Glomerular visceral epithelial cell (primary cell): ENCODE data around the gene RETN.
A peak's percentile ranks its signal among the peaks of the same experiment; 100 is the strongest.

Source experiments
- DNase-seq: peaks from one replicate; pipeline ENCODE4 v3.0.0-alpha.2; 2016; ENCODE audit errors: extremely low spot score

Gene RETN

GRCh38 chr19:7681340-7682174, 12.7 kb downstream of the RETN start:
- peak; percentile 47 for DNase-seq

DNA sequence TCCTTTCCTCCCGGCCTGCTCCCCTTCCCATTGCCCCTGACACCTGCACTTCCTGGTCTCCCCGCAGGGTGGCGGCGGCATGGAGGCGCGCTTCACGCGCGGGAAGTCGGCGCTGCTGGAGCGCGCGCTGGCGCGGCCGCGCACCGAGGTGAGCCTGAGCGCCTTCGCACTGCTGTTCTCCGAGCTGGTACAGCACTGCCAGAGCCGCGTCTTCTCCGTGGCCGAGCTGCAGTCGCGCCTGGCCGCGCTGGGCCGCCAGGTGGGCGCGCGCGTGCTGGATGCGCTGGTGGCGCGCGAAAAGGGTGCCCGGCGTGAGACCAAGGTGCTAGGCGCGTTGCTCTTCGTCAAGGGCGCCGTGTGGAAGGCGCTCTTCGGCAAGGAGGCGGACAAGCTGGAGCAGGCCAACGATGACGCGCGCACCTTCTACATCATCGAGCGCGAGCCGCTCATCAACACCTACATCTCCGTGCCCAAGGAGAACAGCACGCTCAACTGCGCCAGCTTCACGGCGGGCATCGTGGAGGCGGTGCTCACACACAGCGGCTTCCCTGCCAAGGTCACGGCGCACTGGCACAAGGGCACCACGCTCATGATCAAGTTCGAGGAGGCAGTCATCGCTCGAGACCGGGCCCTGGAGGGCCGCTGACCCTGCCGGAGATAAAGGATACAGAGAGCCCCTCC, 13.5 kb downstream of the RETN start:
- no peak for DNase-seq

DNA sequence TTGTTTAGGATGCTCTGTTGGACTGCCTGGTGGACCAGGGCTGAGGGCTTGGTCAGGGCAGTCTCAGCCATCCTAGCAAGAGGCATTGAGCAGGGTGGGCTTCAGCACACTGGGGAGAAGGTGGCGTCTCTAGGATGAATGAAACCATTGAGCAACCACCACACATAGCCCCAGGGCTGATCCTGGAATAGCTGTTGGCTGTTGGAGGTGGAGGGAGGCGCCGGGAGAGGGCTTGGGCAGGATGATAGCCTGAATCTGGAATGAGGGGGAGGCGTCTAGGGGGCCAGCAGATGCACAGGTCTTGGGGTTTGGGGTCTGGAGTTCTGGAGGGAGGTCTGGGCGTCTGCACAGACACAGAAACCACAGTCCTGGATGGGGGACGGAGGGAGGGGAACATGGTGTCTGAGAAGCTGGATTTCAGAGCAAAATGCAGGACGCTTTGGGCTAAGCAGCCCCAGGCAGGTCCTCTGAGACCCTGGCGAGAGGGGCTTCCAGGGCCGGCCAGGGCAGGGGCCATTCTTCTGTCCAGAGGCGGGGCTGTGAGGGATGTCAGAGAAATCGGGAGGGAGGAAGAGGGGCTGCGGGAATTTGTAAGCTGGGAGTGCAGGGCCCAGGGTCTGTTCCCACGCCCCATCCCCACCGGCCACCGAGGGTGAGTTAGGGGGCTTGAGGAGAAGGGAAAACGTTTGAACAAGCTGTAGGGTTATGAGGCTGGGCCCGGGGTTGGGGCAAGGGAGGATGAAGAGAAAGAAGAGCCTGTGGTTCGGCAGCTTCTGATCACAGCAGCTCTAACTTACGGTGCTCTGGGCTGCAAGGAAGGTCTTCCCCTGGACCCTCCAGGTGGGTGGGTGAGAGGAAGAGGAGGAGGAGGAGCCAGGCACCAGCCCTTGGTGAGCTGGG, 16.9 kb downstream of the RETN start:
- DNase-seq, result no peak

- DNase-seq, result no peak
These were observed 18.3 kb downstream of the RETN start for GRCh38 chr19:7687177-7687576.

GRCh38 chr19:7689165-7689564, 20.3 kb downstream of the RETN start:
- no peak for DNase-seq

GRCh38 chr19:7690779-7691258, 22.0 kb downstream of the RETN start:
- DNase-seq, result no peak

DNA sequence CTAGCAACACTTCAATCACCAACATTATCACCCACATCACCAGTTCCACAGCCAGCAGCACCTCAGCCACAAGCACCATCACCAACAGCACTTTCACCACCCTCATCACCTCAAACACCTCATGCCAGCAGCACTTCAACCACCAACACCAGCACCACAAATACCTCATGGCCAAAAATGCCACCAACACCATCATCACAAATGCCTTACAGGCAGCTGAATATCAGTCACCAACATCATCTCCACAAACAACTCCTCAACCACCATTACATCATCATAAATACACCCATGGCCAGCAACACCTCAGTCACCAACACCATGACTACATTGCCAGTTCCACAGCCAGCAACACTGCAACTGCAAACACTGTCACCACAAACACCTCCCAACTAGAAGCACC, 22.6 kb downstream of the RETN start:
- DNase-seq, result no peak

- no peak for DNase-seq
These were observed 23.7 kb downstream of the RETN start for GRCh38 chr19:7692417-7693088.

- DNase-seq, result no peak
These were observed 25.6 kb downstream of the RETN start for GRCh38 chr19:7694499-7694898.

DNA sequence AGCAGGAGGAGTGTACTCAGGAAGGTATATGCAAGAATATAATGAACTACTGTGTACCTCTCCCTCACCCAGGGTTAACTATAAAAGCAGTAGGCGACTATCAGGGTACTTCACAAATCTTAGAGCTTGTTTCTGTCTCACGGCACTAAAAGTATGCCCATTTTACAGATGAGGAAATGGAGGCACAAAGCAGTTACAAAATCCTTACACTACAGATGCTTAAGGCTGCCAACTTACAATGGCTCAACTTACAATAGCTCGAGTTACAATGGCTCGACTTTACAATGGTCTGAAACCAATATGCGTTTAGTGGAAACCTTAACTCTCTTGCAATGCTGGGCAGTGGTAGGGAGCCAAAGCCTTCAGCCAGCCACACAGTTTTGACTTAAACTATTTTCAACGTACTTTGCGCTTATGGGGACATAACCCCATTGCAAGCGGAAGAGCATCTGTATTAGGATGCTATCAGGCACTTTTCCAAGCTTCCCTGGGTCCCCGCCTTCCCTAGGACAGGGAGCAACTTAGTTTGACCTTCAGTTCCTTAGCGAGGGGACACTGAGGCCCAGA, 29.0 kb downstream of the RETN start:
- DNase-seq, result no peak

GRCh38 chr19:7698583-7698982, 29.7 kb downstream of the RETN start:
- DNase-seq, result no peak

DNA sequence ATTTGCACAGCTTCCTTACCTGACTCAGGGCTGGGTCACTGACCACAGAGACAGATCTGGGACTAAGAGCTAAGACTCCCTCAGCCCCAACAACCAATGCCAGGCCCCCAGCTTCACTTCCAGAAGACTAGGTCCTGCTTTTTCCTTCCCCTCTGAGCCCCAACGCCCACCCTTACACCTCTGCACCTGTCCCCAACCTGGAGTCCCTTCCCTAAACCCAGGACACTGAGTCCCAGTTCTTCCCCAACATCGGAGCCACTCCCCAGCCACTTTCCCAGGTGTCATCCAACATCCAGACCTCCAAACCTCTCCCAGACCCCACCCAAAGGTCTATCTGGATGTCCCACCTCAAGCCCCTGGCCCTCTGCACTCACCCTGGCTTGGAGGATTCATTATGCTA, 30.2 kb downstream of the RETN start:
- DNase-seq, result no peak

DNA sequence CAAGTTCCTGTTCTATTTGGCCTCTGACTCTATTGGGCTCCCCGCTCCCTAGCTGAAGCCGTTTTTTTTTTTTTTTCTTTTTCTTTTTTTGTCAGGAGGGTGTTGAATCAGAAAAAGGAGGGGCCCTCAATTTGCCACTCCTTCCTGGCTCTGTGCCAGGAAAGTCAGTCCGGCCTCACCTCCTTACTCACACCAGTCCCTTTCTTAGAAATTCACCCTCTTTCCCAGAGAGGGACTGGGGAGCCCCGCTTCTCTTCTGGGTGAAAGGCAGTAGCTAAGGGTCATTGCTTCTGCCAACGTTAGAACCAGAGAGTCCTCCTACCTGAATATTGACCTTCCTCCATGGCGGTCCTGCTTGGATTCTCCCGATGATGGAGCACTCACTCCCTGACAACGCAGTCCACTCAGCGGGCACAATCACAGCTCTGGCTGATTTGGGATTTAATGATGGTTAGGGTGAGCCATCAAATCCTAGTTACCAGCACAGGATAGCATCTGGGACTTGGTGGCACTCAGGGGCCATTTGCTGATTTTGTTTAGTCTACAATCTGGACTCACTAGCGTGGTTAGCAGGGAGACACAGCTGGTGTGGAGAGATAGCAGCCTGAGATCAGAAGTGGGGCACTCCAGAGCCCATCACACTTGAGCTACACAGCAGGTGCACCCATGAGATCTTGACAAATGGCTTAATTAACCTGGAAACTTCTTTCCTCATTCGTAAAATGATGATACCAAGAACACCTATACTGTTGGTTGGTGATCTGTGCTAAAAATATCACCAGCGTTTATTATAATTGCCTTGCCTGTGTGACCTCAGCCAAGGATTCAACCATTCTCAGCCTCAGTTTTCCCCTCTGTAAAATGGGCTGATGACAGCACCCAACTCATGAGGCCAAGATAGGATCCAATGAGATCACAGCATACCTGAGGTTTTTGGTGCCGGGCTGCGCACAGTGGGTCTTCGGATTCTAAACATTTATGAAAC, 30.9 kb downstream of the RETN start:
- no peak for DNase-seq

- no peak for DNase-seq
These were observed 32.3 kb downstream of the RETN start for GRCh38 chr19:7701049-7701653.

GRCh38 chr19:7701654-7702457, 33.0 kb downstream of the RETN start, which contains the start of gene FCER2:
Gene FCER2 (minus strand): TSS chr19:7702131. CDS start chr19:7699760, 2,371 bp downstream.
- no peak for DNase-seq

- DNase-seq, result no peak
These were observed 34.5 kb downstream of the RETN start for GRCh38 chr19:7703332-7703731.

DNA sequence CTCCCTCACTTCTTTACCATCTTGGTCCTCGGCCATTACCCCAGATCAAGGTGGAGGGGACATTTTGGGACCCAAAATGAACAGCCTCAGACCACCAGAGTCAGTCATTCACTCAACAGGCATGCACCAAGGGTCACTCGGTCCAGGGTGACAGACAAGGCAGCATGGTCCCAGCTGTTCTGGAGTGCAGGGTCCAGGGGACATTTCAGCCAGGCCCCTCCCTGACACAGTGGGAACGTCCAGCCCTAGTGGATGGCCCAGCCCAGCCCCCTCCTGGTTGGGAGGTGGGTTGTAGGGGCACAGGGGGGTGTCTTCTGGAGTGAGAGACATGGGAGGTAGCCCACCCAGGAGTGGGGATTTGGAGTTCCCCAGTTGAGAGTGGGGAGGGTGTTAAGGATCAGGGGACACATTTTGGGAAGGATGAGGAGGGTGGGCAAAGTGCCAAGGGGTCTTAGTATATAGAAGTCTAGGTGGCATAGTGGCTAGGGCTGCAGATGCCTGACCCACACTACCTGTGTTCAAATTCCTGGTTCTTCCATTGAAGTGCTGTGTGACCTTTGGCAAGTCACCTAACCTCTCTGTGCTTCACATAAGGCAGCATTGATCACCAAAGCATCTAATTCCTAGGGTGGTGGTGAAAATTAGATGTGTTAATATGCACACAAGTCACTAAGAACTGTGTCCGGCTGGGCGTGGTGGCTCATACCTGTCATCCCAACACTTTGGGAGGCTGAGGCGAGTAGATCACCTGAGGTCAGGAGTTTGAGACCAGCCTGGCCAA, 35.6 kb downstream of the RETN start:
- no peak for DNase-seq
